Cerebellar nuclear complex (tissue), 1 donor: ENCODE results near the gene CTSV.
A peak's percentile ranks its signal among the peaks of the same experiment; 100 is the strongest.
"Not testable (repeated sequence)": the region's sequence is repeated elsewhere in the genome, so short reads cannot be mapped to it uniquely, and the experiment has no call there.

Experiments
- DNase-seq, 2 experiments: peaks; one replicate each; lab custom pipeline; 2025; lab: John Stamatoyannopoulos, UW

The CTSV gene

DNA sequence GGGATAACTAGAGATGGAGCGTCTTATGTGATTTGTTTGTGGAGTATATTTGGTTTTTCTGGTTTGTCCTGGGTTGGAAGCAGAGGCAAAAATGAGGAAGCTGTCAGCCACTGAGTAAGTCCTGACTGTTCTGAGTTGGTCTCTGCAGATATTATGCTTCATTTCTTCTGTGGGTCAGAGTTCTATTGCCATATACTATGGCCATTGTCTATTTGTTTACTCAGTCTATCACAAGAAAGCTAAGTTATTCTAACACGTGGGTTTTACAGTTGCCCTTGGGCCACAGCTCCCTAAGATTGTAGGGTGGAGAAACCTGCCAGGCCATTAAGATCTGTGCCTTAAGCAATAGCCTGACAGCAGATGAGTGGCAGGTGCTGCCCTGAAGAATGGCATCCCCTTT, 3.0 kb upstream of the CTSV start:
- DNase-seq, result no peak

DNA sequence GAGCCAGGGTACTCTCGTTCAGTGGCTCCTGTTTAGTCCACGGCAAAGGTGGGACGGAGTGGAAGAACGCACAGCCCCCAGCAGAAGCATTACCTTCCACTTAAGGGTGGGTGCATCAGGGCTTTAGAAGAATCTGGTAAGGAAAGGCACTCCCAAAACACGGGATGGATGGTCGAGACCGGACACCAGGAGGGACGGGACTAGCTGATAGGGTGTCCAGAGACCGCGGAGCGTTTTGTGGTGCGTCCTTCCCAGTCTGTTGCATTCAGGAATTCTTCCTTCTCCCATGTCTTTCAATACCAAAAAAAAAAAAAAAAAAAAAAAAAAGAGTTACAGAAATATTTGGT, 545 bp upstream of the CTSV start:
- DNase-seq, result no peak

DNA sequence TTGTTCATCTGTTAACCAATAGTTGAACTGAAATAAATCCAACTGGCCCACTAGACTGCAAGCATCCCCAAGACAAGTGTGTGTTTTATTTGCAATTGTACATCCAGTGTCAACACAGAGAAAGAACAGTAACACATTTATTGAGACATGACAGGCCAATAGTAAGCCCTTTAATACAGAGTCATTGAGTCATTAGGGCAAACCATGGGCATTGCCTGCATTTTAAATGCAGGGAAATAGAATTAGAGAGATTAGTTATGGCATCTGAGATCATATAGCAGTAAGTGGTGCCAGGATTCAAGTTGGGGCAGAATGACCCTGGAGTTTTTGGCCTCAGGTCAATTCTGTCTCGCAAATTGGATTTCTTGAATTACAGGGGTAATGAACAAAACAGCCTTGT, 15.4 kb downstream of the CTSV start:
- DNase-seq, result not testable (repeated sequence)

DNA sequence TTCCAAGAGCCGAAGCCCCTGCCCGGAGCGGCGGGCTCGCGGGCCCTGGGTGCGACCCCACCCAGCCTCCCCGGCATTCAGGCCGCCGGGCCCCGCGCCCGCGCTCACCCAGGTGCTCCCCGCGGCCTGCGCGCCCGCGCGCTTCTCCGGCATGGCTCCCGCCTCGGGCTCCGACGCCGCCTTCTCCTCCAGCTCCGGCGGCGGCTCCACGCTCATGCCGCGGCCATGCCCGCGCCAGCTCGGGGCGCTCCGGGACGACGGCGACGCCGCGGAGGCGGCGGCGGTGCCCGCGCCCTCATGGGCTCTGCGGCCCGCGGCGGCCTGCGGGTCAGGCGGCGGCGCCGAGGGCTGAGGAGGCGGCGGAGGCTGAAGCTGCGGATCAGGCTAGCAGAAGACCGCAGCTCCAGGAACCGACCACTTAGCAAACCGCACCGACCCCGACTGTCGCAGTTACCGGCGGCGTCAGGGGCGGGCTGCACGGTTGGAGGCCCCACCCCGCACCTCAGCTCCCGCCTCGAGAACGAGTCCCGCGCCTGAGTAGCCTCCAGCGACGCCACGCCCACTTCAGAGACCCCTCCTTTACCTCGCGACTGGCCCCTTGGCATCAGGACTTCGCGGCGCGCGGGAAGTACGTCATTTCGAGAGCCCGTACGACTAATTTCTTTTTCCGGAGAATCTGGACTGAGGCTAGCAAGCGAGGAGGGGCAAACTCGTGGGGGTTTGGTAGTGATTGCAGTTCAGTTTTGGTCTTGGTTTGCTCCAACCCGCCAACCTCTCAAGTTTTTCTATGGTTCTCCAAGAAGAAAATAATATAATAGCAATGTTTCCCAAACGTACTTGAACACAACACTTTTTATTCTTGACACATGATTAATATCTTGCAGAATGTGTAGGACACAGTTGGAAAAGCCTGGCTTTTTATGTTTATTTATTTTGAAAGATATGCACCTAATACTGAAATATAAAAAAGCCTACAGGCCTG, 25.5 kb downstream of the CTSV start:
- DNase-seq, result peak in 1 of 2 experiments; percentile 66

DNA sequence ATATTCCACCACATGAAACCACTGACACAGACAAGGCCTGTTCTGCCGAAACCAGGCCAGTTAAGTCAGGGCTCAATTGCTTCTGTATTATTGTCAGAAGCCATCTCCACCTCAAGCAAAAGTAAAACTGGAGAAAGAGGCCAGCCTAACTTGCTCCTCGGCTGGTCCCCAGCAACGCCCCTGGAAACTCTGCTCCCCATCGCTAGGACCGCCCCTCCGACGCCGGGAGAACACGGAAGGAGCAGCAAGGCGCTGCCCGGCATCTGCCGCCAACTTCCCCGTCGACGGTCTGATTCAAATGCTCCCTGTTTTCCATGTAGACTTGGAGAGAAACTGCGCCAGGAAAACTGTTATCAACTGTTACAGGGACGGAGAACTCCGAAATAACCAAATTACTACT, 26.3 kb downstream of the CTSV start:
- DNase-seq, result not testable (repeated sequence)

DNA sequence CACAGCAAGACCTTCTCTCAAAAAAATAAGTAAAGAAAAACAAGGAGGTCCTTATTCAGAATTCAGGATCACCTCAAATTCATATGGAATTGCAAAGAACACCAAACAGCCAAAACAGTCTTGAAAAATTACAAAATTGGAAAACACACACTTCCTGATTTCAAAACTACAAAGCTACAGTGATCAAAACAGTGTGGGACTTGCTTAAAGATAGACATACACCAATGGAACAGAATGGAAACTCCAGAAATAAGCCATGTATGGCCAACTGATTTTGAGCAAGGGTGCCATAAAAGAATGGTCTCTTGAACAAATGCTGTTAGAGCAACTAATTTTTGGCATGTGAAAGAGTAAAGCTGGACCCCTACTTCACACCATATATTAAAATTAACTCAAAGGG, 36.7 kb downstream of the CTSV start:
- not testable (repeated sequence) for DNase-seq

DNA sequence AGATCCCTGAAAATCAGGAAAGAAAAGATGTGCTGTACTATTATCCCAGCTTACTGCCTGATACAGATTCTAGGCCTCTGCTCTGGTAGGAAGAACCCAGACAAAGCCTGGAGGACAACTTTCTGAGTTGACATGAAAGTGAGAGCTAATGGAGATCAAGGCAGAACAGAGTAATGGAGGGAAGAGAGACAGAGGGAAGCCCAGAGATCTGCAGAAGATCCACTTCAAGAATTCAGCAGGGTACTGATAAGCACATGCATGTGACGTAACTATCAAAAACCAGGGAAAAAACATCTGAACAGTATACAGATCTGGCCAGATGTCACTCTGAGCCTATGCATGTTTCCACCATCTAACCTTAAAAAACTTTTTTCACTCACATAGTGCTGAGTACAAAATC, 37.6 kb downstream of the CTSV start:
- DNase-seq, result not testable (repeated sequence)

DNA sequence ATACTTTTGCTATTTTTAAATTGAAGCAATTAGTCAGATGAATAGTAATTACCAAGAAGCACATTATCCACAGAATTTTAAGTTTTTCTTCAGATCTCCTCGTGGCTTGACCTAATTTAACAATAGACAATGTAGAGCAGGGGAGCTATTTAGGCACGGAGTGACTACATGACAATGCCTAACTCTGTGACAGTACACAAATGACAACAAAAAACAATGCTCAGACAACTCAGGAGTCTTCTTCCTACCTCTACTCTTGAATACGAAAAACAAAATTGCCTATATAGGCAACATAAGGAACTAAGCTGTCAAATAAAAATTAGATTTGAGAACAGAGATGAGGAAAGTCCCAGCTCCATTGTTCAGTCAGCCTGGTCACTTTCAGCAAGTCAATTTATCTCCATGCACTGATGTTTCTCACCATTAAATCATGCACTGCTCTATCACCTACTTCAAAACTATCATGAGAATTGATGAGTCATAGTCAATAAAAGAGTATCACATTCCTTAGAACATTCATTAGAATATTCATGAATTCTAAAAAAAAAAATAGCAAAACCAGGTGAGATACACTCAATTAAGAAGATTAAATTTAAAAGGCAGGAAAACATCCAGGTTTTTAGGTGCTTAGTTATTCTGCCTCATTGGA, 38.7 kb downstream of the CTSV start:
- DNase-seq, result not testable (repeated sequence)

DNA sequence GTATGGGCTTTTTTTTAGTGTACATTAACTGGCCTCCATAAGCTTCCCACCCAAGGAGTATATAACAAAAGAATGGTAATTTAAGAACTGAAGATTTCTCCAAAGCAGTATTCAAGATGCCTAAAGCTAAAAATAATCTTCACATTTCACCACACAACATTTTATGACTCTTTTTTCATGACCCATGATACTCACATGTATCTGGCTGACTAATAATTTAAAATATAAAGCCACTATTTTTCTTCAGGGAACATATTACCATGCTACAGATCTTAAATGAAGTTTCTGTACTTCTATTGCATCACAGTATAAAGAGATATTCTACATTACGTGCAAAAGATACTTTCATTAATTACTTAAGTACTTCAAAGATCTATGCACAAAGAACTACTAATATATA, 39.2 kb downstream of the CTSV start:
- DNase-seq, result not testable (repeated sequence)

DNA sequence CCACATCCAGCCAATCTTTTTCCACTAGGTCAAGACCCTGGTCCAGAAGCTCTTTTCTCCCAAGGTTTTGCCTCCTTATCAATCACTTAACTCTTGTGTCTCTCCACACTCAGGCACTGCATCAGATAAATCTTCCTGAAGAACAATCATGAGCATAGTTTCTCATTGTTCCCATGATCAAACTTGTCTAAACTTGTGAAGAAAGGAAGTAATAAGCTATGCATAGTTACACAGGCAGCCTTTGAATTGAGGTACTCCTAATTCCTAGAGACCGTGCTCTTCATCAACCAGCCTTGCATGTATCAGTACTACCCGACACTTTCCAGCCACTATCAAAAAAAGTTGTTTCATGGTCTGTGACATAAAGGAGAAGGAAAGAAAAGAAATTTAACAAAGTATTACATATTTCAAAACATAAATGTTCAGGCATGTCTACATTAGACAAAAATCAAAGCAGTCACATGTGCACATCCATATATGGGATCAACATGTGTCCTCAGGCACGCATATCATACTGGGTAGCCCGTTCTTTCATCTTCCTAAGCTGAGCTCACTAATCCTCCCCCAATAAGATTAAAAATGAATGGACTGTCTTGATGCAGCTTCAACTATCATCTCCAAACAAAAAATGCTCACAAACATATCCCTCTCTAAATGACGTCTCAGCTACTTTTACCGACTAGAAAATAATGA, 41.8 kb downstream of the CTSV start:
- not testable (repeated sequence) for DNase-seq

DNA sequence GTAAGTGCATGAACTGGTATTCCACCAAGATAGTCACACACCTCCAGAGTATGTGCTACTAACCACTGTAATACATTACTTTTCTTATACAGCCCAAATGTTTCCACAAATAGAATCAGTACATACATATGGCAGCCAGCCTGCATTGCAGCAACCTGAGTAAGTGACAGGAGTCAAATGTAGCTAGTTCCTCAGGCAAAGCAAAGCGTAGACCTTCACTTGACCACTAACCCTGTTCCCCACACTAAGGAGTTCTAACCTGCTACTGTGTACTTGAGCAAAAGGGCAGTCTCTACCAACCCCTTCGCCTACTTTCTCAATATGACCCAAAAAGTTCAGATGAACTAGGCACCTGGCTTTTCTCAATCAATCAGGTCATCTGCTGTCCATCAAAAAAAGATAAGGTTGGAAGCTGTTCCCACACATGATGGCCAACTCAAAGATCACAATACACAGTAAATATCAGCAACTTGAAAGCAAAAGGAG, 44.4 kb downstream of the CTSV start:
- not testable (repeated sequence) for DNase-seq

DNA sequence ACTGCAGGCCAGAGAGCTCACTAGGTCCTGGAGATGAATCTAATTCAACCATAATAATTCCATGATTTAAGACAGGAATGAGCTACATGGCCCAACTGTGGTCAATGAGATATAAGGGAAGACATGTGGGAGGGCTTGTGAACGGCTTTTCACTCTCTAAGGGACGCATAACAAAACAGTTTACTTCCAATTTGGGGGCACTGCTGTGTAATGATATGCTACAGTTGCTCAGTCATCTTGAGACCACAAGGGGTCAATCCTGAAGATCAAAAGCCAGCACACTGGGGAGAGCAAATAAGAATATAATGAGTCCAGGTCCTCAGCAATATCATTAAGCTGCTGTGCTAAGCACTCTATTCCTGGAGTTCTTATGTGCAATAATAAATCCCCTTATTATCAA, 46.6 kb downstream of the CTSV start:
- DNase-seq, result not testable (repeated sequence)

DNA sequence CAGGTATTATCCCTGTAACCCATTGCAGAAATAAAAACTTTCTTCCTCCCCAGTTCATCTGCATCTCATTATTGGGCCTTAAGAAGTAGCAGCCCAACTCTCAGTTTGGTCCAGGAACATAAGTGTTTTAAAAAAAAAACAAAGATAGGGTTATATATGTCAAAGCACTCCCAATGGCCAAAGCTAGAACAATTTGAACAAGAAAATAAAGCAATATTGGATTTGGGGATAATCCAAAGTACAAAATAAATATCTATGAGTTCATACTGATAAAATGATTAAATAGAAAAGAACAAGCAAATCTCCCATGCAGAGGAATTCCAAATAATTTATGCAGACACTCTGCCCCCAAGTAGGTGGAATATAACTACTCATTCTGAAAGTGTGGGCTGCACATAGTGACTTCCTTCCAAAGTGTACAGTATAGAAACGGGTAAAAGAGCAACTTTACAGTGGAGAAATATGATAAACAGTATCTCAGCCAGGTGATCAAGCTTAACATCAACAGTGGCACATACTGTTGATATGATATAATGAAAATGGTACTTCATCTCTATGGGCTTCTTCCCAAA, 49.1 kb downstream of the CTSV start:
- DNase-seq, result not testable (repeated sequence)

DNA sequence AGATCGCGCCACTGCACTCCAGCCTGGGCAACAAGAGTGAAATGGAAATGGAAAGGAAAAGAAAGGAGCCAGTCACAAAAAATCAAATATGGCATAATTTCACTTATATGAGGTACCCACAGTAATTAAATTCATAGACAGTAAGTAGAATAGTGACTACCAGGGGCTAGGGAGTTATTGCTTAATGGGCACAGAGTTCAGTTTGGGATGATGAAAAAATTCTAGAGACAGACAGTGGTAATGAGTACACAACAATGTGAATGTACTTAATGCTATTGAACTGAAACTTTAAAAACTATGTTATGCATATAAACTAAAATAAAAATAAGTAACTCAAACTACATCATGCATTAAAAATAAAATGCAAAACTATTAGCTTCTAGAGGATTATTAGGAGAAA, 54.1 kb downstream of the CTSV start:
- DNase-seq, result not testable (repeated sequence)

DNA sequence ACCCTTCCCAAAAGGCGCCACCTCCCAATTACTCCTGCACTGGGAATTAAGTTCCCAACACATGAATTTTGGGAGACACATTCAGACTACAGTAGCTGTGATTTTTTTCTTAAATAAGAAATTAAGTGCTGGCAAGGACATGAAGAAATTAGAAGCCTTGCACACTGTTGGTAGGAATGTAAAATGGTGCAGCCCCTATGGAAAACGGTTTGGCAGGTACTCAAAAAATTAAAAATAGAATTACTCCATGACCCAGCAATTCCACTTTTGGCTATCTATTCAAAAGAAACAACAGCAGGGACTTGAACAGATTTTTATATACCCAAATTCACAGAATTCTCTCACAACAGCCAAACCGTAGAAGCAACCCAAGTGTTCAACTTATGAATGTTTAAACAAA, 54.8 kb downstream of the CTSV start:
- DNase-seq, result not testable (repeated sequence)

DNA sequence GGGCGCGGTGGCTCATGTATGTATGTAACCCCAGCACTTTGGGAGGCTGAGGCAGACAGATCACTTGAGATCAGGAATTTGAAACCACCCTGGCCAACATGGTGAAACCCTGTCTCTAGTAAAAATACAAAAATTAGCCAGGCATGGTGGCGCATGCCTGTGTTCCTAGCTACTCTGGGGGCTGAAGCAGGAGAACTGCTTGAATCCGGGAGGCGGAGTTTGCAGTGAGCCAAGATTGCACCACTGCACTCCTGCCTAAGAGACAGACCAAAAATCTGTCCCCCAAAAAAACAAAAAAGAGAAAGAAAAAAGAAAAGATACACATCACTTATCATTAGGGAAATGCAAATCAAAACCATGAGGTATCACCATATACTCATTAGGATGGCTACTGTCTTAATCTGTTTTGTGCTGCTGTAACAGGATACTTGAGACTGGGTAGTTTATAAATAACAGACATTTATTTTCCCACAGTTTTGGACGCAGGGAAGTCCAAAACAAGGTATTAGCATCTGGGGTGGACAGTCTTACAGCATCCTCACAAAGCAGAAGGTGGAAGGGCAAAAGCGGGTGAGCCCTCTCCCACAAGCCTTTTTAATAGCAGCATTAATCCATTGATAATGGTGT, 55.3 kb downstream of the CTSV start:
- DNase-seq, result not testable (repeated sequence)
